ENCODE data around the gene KDELR3. TPM values are rescaled to one million over a fixed set of nuclear protein-coding genes. Genes with fewer than 3 reads are reported as not detected.

The KDELR3 gene
- total RNA-seq, 1 experiment from 2014 or later = 7.3 TPM

- H2AFZ ChIP-seq (ENCODE audit: low read length) = no peak overlapping the region
- no peak overlapping the region for H3K14ac ChIP-seq (ENCODE audit: insufficient read depth, low read length)
- no peak overlapping the region for H3K27ac ChIP-seq (ENCODE audit: insufficient read length, low read depth, low read length)
- H2BK20ac ChIP-seq (ENCODE audit: low read depth, low read length, poor library complexity, severe bottlenecking) = no peak overlapping the region
- no peak overlapping the region for H2AK5ac ChIP-seq (ENCODE audit: insufficient read length, low read length)
- no peak overlapping the region for H3K9ac ChIP-seq (ENCODE audit: extremely low read depth, insufficient read length, low read length)
- no peaks in the 10 kb centered on the region for H3K79me1 ChIP-seq (ENCODE audit: insufficient read depth, low read depth, low read length, poor library complexity, severe bottlenecking)
- H4K8ac ChIP-seq (replicated peaks; ENCODE audit: insufficient read length, low read depth, low read length) = no peak overlapping the region
- H2BK12ac ChIP-seq (ENCODE audit: insufficient read length, low read depth, low read length) = no peak overlapping the region
- H4K91ac ChIP-seq (ENCODE audit: insufficient read length, low read depth, low read length) = no peak overlapping the region
- Mint-ChIP-seq H3K4me1 (peaks cover 29 to 42% of the 10 kb centered on the region in 2 experiments), H3K4me3 (no peak overlapping the region), H3K36me3 (ENCODE audit: insufficient read depth in 1 of 3, low read depth in 3 of 3) (no peaks in the 10 kb centered on the region; a peak in 1 of 7 replicates), H3K9me3 (no peaks in the 10 kb centered on the region), H3K27me3 (ENCODE audit: low read depth) (no peaks in the 10 kb centered on the region; the same call in 1 of the 2 replicates), H3K27ac (peak overlapping the region in 2 of 3 experiments; percentile 15 to 19; a peak in 4 of 7 replicates)
- H3K27me3 ChIP-seq (ENCODE audit: insufficient read depth, low read length) = no peaks in the 10 kb centered on the region
- no peak overlapping the region for H2BK120ac ChIP-seq (ENCODE audit: low read depth, low read length, poor library complexity, severe bottlenecking)
- WGBS (ENCODE audit: extremely low coverage, insufficient read length, low lambda C conversion rate) = no CpG with 5 or more reads among the region's 14 CpGs
- no peak overlapping the region for H3K56ac ChIP-seq (ENCODE audit: insufficient read length, low read depth, low read length)
- no peak overlapping the region for H2BK15ac ChIP-seq (ENCODE audit: low read depth, low read length)
- H2BK5ac ChIP-seq (ENCODE audit: insufficient read length, low read length) = no peak overlapping the region
- H3K4ac ChIP-seq (ENCODE audit: low read depth, low read length) = no peak overlapping the region
- peak; percentile 32 for DNase-seq
- TF ChIP-seq CTCF (conservative IDR thresholded peaks at IDR 0.05) = no peak
- H3K79me2 ChIP-seq (ENCODE audit: insufficient read depth, low read length) = no peaks in the 10 kb centered on the region
- H3K18ac ChIP-seq (ENCODE audit: insufficient read length, low read depth, low read length) = no peak overlapping the region
- H3K4me1 ChIP-seq (ENCODE audit: insufficient read depth, low read length) = no peaks in the 10 kb centered on the region; the same call in none of the 2 replicates
- no peaks in the 10 kb centered on the region for H3K23me2 ChIP-seq (ENCODE audit: insufficient read length, low read depth, low read length, poor library complexity, severe bottlenecking)
- no peak overlapping the region for H4K5ac ChIP-seq (ENCODE audit: insufficient read length, low read depth, low read length)
- H3K9me3 ChIP-seq (ENCODE audit: control insufficient read depth, low read depth, low read length) = no peaks in the 10 kb centered on the region
- no peaks in the 10 kb centered on the region for H4K20me1 ChIP-seq (ENCODE audit: control insufficient read depth, insufficient read depth, insufficient read length)
- no peak overlapping the region for H3K4me2 ChIP-seq (ENCODE audit: insufficient read depth, insufficient read length, low read length)
- H3K23ac ChIP-seq (ENCODE audit: insufficient read length, low read depth, low read length) = no peak overlapping the region
- no peak overlapping the region for H3T11ph ChIP-seq (ENCODE audit: low read length)
Measured at GRCh38 chr22:38419121-38419857, 48.6 kb upstream of the KDELR3 start.

All from H9 (cell line).